H1 (cell line): ENCODE measurements around the gene SLC20A1. TPM values are rescaled to one million over a fixed set of nuclear protein-coding genes. Genes with fewer than 3 reads are reported as not detected.

ENCODE experiments used
- BACH1 ChIP-seq: IDR thresholded peaks from 2 replicates; pipeline ENCODE4 v1.6.1; 2012; ENCODE audit warnings: low read length, improper control_type of control experiment
- BCL11A ChIP-seq, 2 experiments: IDR thresholded peaks; one replicate each; pipeline ENCODE4 v1.6.1; 2011; ENCODE audit warnings: low read depth in 2 of 2, low read length in 2 of 2, mild to moderate bottlenecking in 2 of 2
- CHD1 ChIP-seq: IDR thresholded peaks from 2 replicates; pipeline ENCODE4 v1.6.1; 2012; ENCODE audit warnings: low read depth, low read length, improper control_type of control experiment
- CTBP2 ChIP-seq: IDR thresholded peaks from 2 replicates; pipeline ENCODE4 v1.7.0; 2011; ENCODE audit warnings: borderline replicate concordance, mild to moderate bottlenecking, moderate library complexity, mixed read lengths, low read length; ENCODE audit not compliant: insufficient read depth, insufficient read length
- EGR1 ChIP-seq: IDR thresholded peaks from 2 replicates; pipeline ENCODE4 v1.6.1; 2011; ENCODE audit warnings: low read depth, low read length, borderline replicate concordance
- HDAC2 ChIP-seq, 2 experiments: fragments of 300-600 bp in 1 of 2; sonication (generic) in 1 of 2; IDR thresholded peaks; 2 replicates each; pipeline ENCODE4 v1.6.1; 2011 to 2012; ENCODE audit warnings: low read depth in 2 of 2, low read length in 2 of 2, mild to moderate bottlenecking in 2 of 2, moderate library complexity in 2 of 2, borderline replicate concordance in 1 of 2, inconsistent platforms in 1 of 2
- JUND ChIP-seq: IDR thresholded peaks from 2 replicates; pipeline ENCODE4 v1.6.1; 2011; ENCODE audit warnings: mild to moderate bottlenecking, improper control_type of control experiment, low read length
- KDM5A ChIP-seq: fragments of 200-600 bp; IDR thresholded peaks from 2 replicates; pipeline ENCODE4 v1.7.1; 2012; ENCODE audit warnings: mild to moderate bottlenecking, low read length, inconsistent platforms, mixed read lengths
- polyA plus RNA-seq, 7 experiments: library from polyadenylated mRNA; depleted of rRNA in 3 of 7; stranded (reverse) in 5 of 7; unstranded in 2 of 7; fragments of >200 nt in 5 of 7; fragments of 200-250 nt in 2 of 7; gene quantifications; 1 replicate in 5 of 7; 2 replicates in 1 of 7; 4 replicates in 1 of 7; pipeline versions ENCODE4 v1.2.1 to v1.2.3, GENCODE V29; 2011 to 2013; ENCODE audit warnings: missing spikeins in 2 of 7, mixed read lengths in 2 of 7
- total RNA-seq: library from RNA; stranded (reverse); fragmentation: NEBNext Ultra II Directional; extraction: Animal tissue kit (Norgen Biotek cat#: 25700); gene quantifications from 2 replicates; pipeline ENCODE4 v1.2.1, GENCODE V29; 2021
- TF ChIP-seq, protein P1 (sequence below): fragments of 300-600 bp; sonication (generic); IDR thresholded peaks from 2 replicates; pipeline ENCODE4 v1.7.1; 2012; ENCODE audit warnings: low read length, moderate library complexity, mild to moderate bottlenecking, inconsistent platforms; ENCODE audit not compliant: insufficient replicate concordance
- TF ChIP-seq, protein P2 (sequence below): IDR thresholded peaks from 2 replicates; pipeline ENCODE4 v1.6.1; 2012; ENCODE audit warnings: low read length, inconsistent platforms

Gene SLC20A1
- total and polyA plus RNA-seq, 2 of the 8 experiments (the other 6 are each of a cell fraction or from before 2014, with no cell fraction given), result 42.6 to 105 TPM

DNA sequence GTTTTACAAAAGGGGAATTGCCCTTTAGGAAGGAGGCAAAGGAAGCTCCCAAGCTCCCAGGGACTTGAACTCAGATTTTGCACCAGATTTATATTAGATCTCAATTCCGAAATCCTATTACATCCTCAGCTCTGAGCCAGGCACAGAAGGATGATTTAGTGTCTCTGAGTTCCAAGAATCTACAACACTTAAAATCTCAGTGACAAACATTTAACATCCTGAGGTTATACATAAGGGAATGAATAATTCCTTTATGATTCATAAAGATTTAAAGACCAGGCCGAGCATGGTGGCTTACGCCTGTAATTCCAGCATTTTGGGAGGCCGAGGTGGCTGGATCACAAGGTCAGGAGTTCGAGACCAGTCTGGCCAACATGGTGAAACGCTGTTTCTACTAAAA lies 16.5 kb upstream of the SLC20A1 start (continued):
- TF ChIP-seq, protein P1, sequence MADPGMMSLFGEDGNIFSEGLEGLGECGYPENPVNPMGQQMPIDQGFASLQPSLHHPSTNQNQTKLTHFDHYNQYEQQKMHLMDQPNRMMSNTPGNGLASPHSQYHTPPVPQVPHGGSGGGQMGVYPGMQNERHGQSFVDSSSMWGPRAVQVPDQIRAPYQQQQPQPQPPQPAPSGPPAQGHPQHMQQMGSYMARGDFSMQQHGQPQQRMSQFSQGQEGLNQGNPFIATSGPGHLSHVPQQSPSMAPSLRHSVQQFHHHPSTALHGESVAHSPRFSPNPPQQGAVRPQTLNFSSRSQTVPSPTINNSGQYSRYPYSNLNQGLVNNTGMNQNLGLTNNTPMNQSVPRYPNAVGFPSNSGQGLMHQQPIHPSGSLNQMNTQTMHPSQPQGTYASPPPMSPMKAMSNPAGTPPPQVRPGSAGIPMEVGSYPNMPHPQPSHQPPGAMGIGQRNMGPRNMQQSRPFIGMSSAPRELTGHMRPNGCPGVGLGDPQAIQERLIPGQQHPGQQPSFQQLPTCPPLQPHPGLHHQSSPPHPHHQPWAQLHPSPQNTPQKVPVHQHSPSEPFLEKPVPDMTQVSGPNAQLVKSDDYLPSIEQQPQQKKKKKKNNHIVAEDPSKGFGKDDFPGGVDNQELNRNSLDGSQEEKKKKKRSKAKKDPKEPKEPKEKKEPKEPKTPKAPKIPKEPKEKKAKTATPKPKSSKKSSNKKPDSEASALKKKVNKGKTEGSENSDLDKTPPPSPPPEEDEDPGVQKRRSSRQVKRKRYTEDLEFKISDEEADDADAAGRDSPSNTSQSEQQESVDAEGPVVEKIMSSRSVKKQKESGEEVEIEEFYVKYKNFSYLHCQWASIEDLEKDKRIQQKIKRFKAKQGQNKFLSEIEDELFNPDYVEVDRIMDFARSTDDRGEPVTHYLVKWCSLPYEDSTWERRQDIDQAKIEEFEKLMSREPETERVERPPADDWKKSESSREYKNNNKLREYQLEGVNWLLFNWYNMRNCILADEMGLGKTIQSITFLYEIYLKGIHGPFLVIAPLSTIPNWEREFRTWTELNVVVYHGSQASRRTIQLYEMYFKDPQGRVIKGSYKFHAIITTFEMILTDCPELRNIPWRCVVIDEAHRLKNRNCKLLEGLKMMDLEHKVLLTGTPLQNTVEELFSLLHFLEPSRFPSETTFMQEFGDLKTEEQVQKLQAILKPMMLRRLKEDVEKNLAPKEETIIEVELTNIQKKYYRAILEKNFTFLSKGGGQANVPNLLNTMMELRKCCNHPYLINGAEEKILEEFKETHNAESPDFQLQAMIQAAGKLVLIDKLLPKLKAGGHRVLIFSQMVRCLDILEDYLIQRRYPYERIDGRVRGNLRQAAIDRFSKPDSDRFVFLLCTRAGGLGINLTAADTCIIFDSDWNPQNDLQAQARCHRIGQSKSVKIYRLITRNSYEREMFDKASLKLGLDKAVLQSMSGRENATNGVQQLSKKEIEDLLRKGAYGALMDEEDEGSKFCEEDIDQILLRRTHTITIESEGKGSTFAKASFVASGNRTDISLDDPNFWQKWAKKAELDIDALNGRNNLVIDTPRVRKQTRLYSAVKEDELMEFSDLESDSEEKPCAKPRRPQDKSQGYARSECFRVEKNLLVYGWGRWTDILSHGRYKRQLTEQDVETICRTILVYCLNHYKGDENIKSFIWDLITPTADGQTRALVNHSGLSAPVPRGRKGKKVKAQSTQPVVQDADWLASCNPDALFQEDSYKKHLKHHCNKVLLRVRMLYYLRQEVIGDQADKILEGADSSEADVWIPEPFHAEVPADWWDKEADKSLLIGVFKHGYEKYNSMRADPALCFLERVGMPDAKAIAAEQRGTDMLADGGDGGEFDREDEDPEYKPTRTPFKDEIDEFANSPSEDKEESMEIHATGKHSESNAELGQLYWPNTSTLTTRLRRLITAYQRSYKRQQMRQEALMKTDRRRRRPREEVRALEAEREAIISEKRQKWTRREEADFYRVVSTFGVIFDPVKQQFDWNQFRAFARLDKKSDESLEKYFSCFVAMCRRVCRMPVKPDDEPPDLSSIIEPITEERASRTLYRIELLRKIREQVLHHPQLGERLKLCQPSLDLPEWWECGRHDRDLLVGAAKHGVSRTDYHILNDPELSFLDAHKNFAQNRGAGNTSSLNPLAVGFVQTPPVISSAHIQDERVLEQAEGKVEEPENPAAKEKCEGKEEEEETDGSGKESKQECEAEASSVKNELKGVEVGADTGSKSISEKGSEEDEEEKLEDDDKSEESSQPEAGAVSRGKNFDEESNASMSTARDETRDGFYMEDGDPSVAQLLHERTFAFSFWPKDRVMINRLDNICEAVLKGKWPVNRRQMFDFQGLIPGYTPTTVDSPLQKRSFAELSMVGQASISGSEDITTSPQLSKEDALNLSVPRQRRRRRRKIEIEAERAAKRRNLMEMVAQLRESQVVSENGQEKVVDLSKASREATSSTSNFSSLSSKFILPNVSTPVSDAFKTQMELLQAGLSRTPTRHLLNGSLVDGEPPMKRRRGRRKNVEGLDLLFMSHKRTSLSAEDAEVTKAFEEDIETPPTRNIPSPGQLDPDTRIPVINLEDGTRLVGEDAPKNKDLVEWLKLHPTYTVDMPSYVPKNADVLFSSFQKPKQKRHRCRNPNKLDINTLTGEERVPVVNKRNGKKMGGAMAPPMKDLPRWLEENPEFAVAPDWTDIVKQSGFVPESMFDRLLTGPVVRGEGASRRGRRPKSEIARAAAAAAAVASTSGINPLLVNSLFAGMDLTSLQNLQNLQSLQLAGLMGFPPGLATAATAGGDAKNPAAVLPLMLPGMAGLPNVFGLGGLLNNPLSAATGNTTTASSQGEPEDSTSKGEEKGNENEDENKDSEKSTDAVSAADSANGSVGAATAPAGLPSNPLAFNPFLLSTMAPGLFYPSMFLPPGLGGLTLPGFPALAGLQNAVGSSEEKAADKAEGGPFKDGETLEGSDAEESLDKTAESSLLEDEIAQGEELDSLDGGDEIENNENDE, result no peak
- TF ChIP-seq KDM5A (no peak), BACH1 (no peak), JUND (no peak), BCL11A (IDR thresholded peaks at IDR 0.05; ENCODE audit: low read depth in 2 of 2, low read length in 2 of 2) (no peak), HDAC2 (IDR thresholded peaks at IDR 0.05; ENCODE audit: borderline replicate concordance in 1 of 2, low read depth in 2 of 2, low read length in 2 of 2) (no peak), EGR1 (no peak), CTBP2 (no peak), CHD1 (no peak)
- TF ChIP-seq, protein P2, sequence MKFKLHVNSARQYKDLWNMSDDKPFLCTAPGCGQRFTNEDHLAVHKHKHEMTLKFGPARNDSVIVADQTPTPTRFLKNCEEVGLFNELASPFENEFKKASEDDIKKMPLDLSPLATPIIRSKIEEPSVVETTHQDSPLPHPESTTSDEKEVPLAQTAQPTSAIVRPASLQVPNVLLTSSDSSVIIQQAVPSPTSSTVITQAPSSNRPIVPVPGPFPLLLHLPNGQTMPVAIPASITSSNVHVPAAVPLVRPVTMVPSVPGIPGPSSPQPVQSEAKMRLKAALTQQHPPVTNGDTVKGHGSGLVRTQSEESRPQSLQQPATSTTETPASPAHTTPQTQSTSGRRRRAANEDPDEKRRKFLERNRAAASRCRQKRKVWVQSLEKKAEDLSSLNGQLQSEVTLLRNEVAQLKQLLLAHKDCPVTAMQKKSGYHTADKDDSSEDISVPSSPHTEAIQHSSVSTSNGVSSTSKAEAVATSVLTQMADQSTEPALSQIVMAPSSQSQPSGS, result no peak
